GM18505 (cell line): ENCODE measurements around the gene SLC5A5.
"Not testable (repeated sequence)": the region's sequence is repeated elsewhere in the genome, so short reads cannot be mapped to it uniquely, and the experiment has no call there.

ENCODE experiments used
- ATAC-seq: cut with Tn5 transposase; IDR thresholded peaks from one replicate; pipeline ENCODE4 v1.9.1; 2021; ENCODE audit not compliant: unreplicated experiment
- POLR2A ChIP-seq: IDR thresholded peaks from 4 replicates; pipeline ENCODE4 v1.6.1; 2011; ENCODE audit warnings: borderline replicate concordance; ENCODE audit not compliant: insufficient read depth, insufficient read length; ENCODE audit errors: extremely low read depth

SLC5A5 gene

DNA sequence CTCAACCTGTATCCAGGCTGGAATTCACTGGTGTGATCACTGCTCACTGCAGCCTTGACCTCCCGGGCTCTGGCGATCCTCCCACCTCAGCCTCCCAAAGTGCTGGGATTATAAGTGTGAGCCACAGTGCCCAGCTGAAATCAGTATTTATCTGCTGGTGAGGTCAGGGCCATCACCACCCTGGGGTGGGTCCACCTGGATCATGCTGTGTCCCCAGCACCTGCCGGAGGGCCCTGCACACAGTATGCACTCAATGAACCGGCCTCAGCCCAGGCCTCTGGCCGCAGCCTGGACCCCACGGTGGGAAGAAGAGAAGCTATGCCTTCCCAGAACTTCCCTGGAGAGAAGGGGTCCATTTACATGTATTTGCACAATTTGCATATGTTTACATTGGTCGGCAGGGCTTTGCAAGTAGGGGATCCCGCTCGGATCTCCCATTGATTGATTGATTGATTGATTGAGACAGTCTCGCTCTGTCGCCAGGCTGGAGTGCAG is 2.6 kb upstream of the SLC5A5 start:
- TF ChIP-seq POLR2A: no peak
- ATAC-seq: no peak

DNA sequence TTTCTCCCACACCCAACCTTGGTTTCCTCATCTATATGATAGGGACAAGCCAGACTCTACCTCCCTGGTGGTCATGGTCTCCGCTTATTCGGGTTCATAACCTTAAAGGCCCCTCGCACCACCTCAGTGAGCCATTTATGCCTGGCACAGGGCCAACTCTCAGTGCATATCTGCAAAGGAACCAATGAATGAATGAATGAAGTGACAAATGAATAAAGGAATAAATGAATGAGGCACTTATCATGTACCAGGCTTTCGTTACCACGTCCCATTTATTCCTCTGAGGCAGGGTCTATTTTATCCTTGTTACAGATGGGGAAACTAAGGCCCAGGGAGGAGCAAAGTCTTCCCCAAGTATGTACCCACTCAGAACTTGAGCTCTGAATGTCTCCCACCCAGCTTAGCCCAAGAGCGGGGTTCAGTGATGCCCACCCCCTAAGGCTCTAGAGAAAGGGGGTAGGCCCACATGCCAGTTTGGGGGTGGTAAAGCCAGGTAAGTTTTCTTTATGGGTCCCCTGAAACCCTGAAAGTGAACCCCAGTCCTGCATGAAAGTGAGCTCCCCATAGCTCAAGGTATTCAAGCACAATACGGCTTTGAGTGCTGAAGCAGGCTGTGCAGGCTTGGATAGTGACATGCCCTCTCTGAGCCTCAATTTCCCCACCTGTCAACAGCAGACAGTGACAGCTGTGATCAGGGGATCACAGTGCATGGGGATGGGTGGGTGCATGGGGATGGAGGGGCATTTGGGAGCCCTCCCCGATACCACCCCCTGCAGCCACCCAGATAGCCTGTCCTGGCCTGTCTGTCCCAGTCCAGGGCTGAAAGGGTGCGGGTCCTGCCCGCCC is 490 bp upstream of the SLC5A5 start:
- ATAC-seq: no peak
- no peak for TF ChIP-seq POLR2A

DNA sequence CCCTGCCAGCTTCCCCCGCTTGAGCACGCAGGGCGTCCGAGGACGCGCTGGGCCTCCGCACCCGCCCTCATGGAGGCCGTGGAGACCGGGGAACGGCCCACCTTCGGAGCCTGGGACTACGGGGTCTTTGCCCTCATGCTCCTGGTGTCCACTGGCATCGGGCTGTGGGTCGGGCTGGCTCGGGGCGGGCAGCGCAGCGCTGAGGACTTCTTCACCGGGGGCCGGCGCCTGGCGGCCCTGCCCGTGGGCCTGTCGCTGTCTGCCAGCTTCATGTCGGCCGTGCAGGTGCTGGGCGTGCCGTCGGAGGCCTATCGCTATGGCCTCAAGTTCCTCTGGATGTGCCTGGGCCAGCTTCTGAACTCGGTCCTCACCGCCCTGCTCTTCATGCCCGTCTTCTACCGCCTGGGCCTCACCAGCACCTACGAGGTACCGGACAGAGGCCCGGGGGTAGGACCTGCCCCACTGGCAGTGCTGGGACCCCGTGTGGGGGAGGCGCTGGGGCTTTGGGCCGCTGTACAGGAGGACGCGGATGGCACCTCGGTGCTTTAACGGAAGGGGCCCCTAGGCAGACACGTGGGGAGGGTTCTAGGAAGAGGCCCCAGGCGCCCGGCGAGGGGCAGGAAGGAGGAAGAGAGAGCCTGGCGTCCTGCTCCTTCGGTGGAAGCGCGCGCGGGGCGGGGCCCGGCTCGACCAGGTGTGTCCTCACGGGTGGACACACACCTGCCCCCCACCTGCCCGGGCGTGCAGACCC is 681 bp downstream of the SLC5A5 start:
- ATAC-seq: no peak
- TF ChIP-seq POLR2A: no peak

DNA sequence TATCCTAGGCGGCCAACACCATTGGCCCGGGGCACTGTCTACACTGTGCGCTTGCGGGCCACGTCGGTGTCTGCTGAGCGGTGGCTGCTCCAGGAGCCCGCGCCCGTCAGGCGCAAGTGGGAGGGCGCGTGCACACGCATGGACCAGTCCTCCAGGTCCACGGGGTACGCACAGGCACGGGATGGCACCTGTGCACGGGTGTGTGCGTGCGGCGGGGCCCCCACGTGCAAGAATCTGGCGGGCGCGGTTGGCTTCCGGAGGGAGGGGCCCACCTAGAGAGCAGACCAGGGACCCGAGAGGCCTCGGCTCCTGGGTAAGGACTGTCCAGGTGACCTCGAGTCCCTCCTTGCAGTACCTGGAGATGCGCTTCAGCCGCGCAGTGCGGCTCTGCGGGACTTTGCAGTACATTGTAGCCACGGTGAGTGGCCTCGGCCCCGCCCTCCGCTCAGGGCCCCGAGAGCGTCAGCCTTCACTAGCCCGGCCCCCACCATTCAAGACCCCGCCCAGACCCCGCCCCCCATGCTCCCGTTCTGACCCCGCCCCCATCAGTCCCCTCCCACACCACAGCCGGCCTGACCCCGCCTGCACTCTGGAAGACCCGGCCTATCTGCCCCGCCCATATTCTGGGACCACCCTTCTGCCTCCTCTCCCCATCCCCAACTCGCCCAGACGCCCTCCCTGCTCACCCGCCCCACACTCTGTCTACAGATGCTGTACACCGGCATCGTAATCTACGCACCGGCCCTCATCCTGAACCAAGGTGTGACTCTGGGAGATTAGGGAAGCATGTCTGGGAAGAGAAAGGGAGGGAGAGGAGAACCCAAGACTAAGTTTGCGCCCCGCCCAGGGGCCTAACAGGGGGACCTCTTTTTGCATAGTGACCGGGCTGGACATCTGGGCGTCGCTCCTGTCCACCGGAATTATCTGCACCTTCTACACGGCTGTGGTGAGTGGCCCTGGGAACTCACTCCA is 2.3 kb downstream of the SLC5A5 start:
- TF ChIP-seq POLR2A: no peak
- ATAC-seq: no peak

DNA sequence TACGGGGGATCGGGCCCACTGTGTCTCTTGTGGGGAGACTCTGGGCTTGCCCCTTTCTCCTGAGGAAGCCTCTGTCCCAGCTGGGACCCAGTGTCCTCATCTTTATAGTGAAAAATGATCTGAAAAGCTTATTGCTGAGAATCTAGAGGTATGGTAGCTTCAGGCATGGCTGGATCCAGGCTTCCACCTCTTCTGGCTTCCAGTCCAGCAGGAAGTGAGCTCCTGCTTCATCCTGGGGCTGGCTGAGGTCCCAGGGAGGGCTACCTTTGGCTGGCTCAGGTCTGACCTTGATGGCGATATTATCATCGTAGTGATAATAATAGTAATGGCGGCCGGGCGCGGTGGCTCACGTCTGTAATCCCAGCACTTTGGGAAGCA is 3.0 kb downstream of the SLC5A5 start:
- no peak for ATAC-seq
- TF ChIP-seq POLR2A: no peak

DNA sequence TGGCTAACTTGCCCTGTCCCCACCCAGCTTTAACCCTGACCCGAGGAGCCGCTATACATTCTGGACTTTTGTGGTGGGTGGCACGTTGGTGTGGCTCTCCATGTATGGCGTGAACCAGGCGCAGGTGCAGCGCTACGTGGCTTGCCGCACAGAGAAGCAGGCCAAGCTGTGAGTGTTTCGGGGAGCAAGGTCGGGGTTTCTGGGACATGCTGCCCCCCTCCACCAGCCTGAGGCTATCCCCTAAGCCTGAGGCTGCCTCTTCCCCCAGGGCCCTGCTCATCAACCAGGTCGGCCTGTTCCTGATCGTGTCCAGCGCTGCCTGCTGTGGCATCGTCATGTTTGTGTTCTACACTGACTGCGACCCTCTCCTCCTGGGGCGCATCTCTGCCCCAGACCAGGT is 6.0 kb downstream of the SLC5A5 start:
- no peak for TF ChIP-seq POLR2A
- no peak for ATAC-seq

DNA sequence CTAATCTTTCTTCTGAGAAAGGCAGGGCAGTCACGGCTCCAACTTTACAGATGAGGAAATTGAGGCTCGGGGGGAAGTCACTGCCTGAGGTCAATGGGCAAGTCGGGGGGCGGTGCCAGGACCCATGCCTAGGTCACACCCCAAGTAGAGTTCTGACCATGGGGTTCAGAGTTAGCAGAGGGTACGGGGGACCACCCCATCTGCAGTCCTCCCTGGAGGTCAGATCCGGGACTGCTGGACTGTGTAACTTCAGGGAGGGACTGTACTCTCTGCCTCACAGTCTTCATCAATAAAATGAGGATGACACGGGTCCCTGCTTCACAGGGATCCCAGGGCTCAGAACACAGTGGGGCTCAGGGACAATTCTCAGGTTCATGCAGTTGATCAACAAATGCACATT is 7.7 kb downstream of the SLC5A5 start:
- no peak for ATAC-seq
- no peak for TF ChIP-seq POLR2A

DNA sequence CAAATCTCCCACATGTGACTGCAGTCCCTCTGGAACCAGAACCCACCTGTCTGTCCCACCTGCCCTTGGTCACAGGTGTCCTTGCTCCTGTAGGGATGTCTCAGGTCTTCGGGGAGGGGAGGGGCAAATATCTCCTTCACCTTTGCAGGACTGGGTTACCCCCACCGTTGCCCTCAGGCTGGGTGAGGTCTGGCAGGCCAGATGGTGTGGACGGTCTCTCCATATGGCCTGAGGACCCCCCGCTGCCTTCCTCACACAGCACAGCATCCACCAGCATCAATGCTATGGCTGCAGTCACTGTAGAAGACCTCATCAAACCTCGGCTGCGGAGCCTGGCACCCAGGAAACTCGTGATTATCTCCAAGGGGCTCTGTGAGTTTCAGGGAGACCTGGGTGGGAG is 10.0 kb downstream of the SLC5A5 start:
- ATAC-seq: no peak
- no peak for TF ChIP-seq POLR2A

DNA sequence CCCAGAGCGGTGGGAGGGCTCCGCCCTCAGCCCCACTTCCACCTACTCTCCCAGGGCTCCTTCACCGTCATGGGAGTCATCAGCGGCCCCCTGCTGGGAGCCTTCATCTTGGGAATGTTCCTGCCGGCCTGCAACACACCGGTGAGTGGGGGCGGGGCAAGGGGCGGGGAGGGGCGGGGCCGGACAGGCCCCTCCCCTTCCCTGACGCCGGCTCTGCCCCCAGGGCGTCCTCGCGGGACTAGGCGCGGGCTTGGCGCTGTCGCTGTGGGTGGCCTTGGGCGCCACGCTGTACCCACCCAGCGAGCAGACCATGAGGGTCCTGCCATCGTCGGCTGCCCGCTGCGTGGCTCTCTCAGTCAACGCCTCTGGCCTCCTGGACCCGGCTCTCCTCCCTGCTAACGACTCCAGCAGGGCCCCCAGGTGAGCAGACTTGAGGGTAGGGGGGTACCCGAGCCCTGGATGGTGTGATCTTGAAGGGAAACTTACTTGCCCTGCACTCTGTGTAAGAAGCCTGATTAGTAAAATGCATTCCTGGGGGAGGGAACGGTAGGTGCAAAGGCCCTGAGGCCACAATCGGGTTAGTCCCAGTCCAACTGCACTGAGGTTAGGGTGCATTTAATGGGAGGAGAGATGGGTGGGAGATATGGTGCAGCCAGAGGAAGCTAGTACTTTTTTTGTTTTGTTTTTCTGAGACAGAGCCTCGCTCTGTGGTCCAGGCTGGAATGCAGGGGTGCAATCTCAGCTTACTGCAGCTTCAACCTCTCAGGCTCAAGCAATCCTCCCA is 12.1 kb downstream of the SLC5A5 start:
- no peak for ATAC-seq

DNA sequence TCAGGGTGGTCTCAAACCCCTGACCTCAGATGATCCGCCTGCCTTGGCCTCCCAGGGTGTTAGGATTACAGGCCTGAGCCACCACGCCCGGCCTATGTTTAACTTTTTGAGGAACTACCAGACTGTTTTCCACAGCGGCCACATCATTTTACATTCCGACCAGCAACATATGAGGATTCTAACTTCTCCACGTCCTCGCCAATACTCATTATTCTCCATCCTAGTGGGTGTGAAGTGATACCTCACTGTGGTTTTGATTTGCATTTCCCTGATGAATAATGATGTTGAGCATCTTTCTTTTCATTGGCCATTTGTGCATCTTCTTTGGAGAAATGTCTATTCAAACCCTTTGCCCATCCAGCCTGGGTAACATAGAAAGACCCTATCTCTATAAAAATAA is 14.8 kb downstream of the SLC5A5 start:
- no peak for ATAC-seq
- TF ChIP-seq POLR2A: no peak

More for the DNA sequence above, 12.1 kb downstream of the SLC5A5 start:
- no peak for TF ChIP-seq POLR2A

DNA sequence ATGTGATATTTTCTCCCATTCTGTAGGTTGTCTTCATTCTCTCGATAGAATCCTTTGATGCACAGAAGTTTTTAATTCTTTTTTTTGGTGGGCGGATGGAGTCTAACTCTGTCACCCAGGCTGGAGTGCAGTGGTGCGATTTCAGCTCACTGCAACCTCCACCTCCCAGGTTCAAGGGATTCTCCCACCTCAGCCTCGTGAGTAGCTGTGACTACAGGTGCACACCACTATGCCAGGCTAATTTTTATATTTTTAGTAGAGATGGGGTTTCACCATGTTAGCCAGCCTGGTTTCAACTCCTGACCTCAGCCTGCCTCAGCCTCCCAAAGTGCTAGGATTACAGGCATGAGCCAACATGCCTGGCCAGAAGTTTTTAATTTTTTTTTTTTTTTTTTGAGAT is 15.5 kb downstream of the SLC5A5 start:
- not testable (repeated sequence) for ATAC-seq

DNA sequence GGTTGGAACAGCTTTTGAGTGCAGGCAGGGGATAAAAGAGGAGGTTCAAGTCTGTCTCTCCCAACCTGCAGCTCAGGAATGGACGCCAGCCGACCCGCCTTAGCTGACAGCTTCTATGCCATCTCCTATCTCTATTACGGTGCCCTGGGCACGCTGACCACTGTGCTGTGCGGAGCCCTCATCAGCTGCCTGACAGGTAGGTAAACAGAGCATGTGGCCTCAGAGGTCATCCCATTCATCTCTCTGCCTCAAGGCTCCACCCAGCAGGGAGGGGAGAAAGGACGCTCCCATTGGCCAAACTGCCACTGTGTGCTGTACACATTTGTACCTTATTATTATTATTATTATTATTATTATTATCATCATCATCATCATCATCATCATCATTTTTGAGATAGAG is 16.5 kb downstream of the SLC5A5 start:
- no peak for TF ChIP-seq POLR2A
- ATAC-seq: no peak

DNA sequence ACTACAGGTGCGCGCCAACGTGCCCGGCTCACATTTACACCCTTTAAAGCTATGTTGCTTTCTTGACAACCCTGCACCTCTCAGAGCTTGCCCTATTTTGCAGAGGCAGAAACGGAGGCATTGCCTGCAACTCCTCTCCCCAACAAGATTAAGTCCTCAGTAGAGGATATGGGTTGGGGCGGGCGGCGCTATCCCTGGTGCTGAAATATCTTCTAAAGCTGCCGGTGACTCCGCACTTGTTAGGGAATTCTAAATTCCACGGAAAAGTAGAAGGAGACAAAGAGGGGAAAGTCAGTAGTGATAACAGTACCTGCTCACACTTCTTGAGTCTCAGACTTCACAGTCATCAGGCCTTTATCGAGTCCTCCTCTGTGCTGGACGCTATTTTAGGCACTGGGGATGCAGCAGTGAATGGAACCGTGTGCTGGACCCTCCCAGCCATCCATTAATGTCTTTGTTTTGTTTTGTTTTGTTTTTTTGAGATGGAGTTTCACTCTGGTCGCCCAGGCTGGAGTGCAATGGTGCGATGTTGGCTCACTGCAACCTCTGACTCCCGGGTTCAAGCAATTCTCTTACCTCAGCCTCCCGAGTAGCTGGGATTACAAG is 18.0 kb downstream of the SLC5A5 start:
- ATAC-seq: no peak
- no peak for TF ChIP-seq POLR2A

DNA sequence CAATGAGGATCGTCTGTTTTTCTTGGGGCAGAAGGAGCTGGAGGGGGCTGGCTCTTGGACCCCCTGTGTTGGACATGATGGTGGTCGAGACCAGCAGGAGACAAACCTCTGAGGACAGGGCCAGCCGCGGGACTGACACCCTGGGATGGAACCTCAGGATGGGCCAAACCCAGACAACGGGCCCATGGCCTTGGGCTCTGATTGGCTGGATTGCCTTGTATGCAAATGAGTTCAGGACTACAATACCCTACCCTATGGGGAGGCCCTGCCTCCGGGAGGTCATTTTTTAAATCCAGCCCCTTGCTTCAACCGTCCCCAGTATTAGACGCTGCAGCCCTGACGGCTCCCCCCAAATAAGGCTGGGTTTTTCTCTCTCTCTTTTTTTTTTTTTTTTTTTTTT is 22.0 kb downstream of the SLC5A5 start:
- no peak for TF ChIP-seq POLR2A
- no peak for ATAC-seq
